CD4-positive, CD25-positive, alpha-beta regulatory T cell (primary cell): ENCODE measurements around the gene ABCA2. TPM values are rescaled to one million over a fixed set of nuclear protein-coding genes. Genes with fewer than 3 reads are reported as not detected.

Experiments used
- ATAC-seq, 2 donors: fragments of 150-1000 bp; cut with Tn5 transposase; one replicate each; pipeline ENCODE4 v1.10.0; 2021; ENCODE audit warnings: low read depth in 2 of 2, moderate number of reproducible peaks in 2 of 2, moderate library complexity in 1 of 2
- DNase-seq, 3 donors: peaks; one replicate each; pipeline versions ENCODE4 v3.0.0 to v3.0.0-alpha.2; 2012 to 2022; ENCODE audit warnings: mixed read lengths in 1 of 3
- H3K27ac ChIP-seq: one replicate; pipeline ENCODE4 v1.7.0; 2013; ENCODE audit warnings: mild to moderate bottlenecking, low read length; ENCODE audit not compliant: insufficient read depth, poor library complexity, severe bottlenecking
- H3K27me3 ChIP-seq: one replicate; pipeline ENCODE4 v1.7.0; 2013; ENCODE audit warnings: low read length; ENCODE audit not compliant: control insufficient read depth, insufficient read depth
- H3K36me3 ChIP-seq: one replicate; pipeline ENCODE4 v1.7.0; 2013; ENCODE audit warnings: mild to moderate bottlenecking, low read length, moderate library complexity; ENCODE audit not compliant: control insufficient read depth, insufficient read depth
- H3K4me1 ChIP-seq: 2 replicates; pipeline ENCODE4 v1.7.0; 2013; ENCODE audit warnings: mild to moderate bottlenecking, low read length; ENCODE audit not compliant: insufficient read depth, control insufficient read depth, poor library complexity, severe bottlenecking
- H3K4me3 ChIP-seq: one replicate; pipeline ENCODE4 v1.7.0; 2013; ENCODE audit warnings: low read depth, mild to moderate bottlenecking, low read length, moderate library complexity
- H3K9me3 ChIP-seq, 2 experiments: 1 replicate in 1 of 2; 2 replicates in 1 of 2; pipeline ENCODE4 v1.7.0; 2013; ENCODE audit warnings: low read length in 2 of 2, mild to moderate bottlenecking in 1 of 2, moderate library complexity in 1 of 2; ENCODE audit not compliant: control insufficient read depth in 2 of 2
- H3K27ac Mint-ChIP-seq, 3 donors: one replicate each; pipeline ENCODE4 v1.8.0; 2020 to 2022; ENCODE audit warnings: mild to moderate bottlenecking in 3 of 3, mixed read lengths in 3 of 3, moderate library complexity in 2 of 3
- H3K27me3 Mint-ChIP-seq: one replicate; pipeline ENCODE4 v1.8.0; 2022; ENCODE audit warnings: mild to moderate bottlenecking, mixed read lengths
- H3K36me3 Mint-ChIP-seq: one replicate; pipeline ENCODE4 v1.8.0; 2020; ENCODE audit warnings: mixed read lengths
- H3K4me1 Mint-ChIP-seq, 4 donors: one replicate each; pipeline ENCODE4 v1.8.0; 2020 to 2022; ENCODE audit warnings: mixed read lengths in 4 of 4, mild to moderate bottlenecking in 1 of 4
- H3K4me3 Mint-ChIP-seq, 4 donors: one replicate each; pipeline ENCODE4 v1.8.0; 2020 to 2022; ENCODE audit warnings: mild to moderate bottlenecking in 4 of 4, mixed read lengths in 4 of 4, moderate library complexity in 3 of 4
- H3K9me3 Mint-ChIP-seq, 7 donors: one replicate each; pipeline ENCODE4 v1.8.0; 2020 to 2022; ENCODE audit warnings: mixed read lengths in 7 of 7, mild to moderate bottlenecking in 3 of 7, moderate library complexity in 2 of 7
- polyA plus RNA-seq, 4 donors: library from polyadenylated mRNA; unstranded; fragments of 300-500 nt; fragmentation: Illumina TruSeq; gene quantifications; one replicate each; pipeline ENCODE4 v1.2.3, GENCODE V29; 2021
- total RNA-seq: library from RNA; stranded (reverse); gene quantifications from one replicate; pipeline ENCODE4 v1.2.3, GENCODE V29; 2022

ABCA2 gene
- total and polyA plus RNA-seq, 5 donors from 2014 or later = 3.8 to 135 (median 4.5) TPM

DNA sequence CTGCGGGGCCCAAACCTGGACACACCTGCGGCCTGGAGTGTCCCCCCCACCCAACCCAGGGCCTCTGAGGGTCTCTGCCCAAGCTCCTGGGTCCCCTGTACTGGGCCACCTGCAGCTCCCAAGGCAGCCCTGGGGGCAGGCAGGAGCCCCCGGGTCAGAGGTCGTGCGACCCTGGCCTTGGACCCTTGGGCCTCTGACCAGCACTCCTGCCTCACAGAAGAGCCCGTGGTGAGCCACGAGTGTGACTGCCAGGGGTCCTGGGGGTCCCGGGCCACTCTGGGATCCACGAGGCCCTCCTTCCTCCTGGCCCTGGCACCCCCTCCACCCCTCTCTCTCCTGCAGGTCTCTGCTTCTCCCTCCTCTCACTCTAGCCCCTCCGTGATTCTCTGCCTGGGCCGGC is 55.7 kb downstream of the ABCA2 start:
- peaks cover 21% of the 10 kb centered on the region for H3K4me1 ChIP-seq
- Mint-ChIP-seq H3K36me3 (no peaks in the 10 kb centered on the region), H3K27ac (no peak overlapping the region), H3K4me1 (peaks cover 0 to 23% (median 5%) of the 10 kb centered on the region in 4 donors), H3K27me3 (peaks cover 5% of the 10 kb centered on the region), H3K9me3 (no peaks in the 10 kb centered on the region), H3K4me3 (no peak overlapping the region)
- H3K36me3 ChIP-seq = no peaks in the 10 kb centered on the region
- no peak overlapping the region for H3K27ac ChIP-seq
- no peak overlapping the region for H3K4me3 ChIP-seq
- no peaks in the 10 kb centered on the region for H3K9me3 ChIP-seq
- no peak for DNase-seq
- no peaks in the 10 kb centered on the region for H3K27me3 ChIP-seq
- ATAC-seq = no peak

DNA sequence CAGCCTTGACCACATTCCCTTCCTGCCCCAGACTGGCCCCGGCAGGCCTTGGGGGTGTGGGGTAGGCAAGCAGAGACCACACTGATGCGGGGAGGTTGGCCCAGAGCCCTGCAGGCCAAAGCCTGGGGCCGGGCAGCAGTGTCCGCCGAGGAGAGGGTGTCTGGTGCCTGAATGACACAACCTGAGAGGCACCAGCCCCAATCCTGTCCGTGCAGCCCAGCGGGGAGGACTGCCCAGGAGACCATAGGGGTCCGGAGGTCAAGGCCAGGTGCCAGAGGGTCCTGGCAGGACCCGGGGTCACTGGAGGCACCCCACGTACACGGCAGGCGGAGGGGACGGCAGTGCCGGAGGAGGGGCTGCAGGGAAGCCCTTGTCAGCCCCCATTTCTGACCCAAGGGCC is 56.3 kb downstream of the ABCA2 start:
- H3K27me3 Mint-ChIP-seq = peaks cover 5% of the 10 kb centered on the region
- no peak for ATAC-seq

DNA sequence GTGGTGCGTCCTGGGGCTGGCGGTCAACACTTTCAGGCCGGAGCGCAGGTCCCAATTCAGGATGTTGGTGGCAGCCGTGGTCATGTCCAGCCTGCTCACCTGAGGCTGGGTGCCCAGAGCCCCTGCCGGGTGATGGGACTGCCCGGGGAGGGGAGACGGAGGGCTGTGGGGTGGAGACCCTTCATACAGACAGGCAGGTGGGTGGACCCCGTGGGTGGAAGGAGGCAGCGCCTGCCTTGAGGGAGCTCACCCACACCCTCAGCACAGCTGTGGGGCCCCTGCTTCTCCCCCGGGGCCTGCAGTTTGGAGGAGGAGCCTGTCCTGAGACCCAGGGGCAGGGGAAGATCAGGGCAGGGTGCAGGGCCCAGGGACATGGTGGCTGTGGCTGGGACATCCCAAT is 57.7 kb downstream of the ABCA2 start:
- H3K9me3 ChIP-seq = no peaks in the 10 kb centered on the region
- no peak overlapping the region for H3K27ac Mint-ChIP-seq
- DNase-seq (no peak), ATAC-seq (no peak)
- H3K27me3 ChIP-seq = no peaks in the 10 kb centered on the region
- peaks cover 24% of the 10 kb centered on the region for H3K4me1 ChIP-seq
- no peak overlapping the region for H3K4me3 ChIP-seq
- no peak overlapping the region for H3K4me3 Mint-ChIP-seq
- H3K27me3 Mint-ChIP-seq = peaks cover 3% of the 10 kb centered on the region
- no peak overlapping the region for H3K27ac ChIP-seq
- peaks cover 0 to 26% (median 13%) of the 10 kb centered on the region in 4 donors for H3K4me1 Mint-ChIP-seq
- no peaks in the 10 kb centered on the region for H3K9me3 Mint-ChIP-seq
- no peaks in the 10 kb centered on the region for H3K36me3 ChIP-seq
- no peaks in the 10 kb centered on the region for H3K36me3 Mint-ChIP-seq

More for the DNA sequence above, 56.3 kb downstream of the ABCA2 start:
- no peaks in the 10 kb centered on the region for H3K9me3 Mint-ChIP-seq
- H3K4me3 Mint-ChIP-seq = no peak overlapping the region
- no peak overlapping the region for H3K27ac ChIP-seq
- peaks cover 0 to 25% (median 5%) of the 10 kb centered on the region in 4 donors for H3K4me1 Mint-ChIP-seq
- no peaks in the 10 kb centered on the region for H3K27me3 ChIP-seq
- H3K27ac Mint-ChIP-seq = no peak overlapping the region
- H3K9me3 ChIP-seq = no peaks in the 10 kb centered on the region
- no peaks in the 10 kb centered on the region for H3K36me3 Mint-ChIP-seq
- no peak for DNase-seq
- H3K4me3 ChIP-seq = no peak overlapping the region
- H3K36me3 ChIP-seq = no peaks in the 10 kb centered on the region
- peaks cover 21% of the 10 kb centered on the region for H3K4me1 ChIP-seq

DNA sequence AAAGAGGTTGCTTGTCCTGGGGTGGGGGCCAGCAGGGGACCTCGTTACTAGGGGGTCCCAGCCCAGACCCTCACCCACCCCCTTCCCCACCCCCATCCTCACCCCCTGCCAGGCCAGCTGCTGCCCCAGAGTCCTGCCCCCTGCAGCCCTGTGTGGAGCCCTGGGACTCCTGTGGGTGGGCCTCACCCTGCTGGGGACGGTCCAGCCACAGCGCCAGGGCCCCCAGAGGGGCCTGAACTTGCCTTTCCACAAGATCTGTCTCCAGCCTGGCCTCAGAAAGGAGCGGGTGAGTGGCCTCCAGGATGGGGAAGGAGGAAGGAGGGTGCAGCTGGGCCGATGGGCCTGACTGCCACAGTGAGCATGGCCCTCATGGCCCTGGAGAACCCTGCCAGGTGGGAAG is 58.3 kb downstream of the ABCA2 start:
- no peaks in the 10 kb centered on the region for H3K27me3 ChIP-seq
- no peaks in the 10 kb centered on the region for H3K36me3 ChIP-seq
- H3K27ac ChIP-seq = no peak overlapping the region
- DNase-seq (no peak), ATAC-seq (no peak)
- H3K4me1 Mint-ChIP-seq = peaks cover 0 to 24% (median 10%) of the 10 kb centered on the region in 4 donors
- H3K4me3 ChIP-seq = no peak overlapping the region
- H3K4me1 ChIP-seq = peaks cover 24% of the 10 kb centered on the region
- H3K27ac Mint-ChIP-seq = no peak overlapping the region
- H3K4me3 Mint-ChIP-seq = no peak overlapping the region
- H3K36me3 Mint-ChIP-seq = no peaks in the 10 kb centered on the region
- H3K9me3 ChIP-seq = no peaks in the 10 kb centered on the region
- H3K9me3 Mint-ChIP-seq = no peaks in the 10 kb centered on the region
- H3K27me3 Mint-ChIP-seq = no peaks in the 10 kb centered on the region

DNA sequence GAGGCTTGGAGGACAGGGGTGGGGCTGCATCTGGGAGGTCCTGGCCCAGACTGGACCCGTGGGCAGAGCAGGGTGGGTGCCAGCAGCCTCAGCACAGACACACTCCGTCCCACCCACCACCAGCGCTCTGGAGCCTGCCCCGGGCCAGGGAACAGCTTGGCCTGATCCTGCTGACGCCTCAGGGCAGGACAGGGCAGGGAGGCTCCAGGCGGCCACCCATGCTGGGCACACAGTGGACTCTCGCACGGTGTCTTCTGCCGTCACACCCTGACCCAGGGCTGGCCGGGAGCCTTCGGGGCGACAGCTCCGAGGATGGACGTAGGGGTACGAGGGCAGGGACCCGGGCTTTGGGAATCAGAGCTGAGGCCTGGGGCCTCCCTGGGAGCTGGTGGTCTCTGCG is 58.9 kb downstream of the ABCA2 start:
- H3K36me3 Mint-ChIP-seq = no peaks in the 10 kb centered on the region
- H3K27me3 Mint-ChIP-seq = no peaks in the 10 kb centered on the region
- peaks cover 24% of the 10 kb centered on the region for H3K4me1 ChIP-seq
- H3K27ac Mint-ChIP-seq = no peak overlapping the region
- no peaks in the 10 kb centered on the region for H3K9me3 Mint-ChIP-seq
- peaks cover 0 to 26% (median 8%) of the 10 kb centered on the region in 4 donors for H3K4me1 Mint-ChIP-seq
- H3K27ac ChIP-seq = no peak overlapping the region
- H3K4me3 Mint-ChIP-seq = no peak overlapping the region
- ATAC-seq = no peak
- DNase-seq = no peak
- no peaks in the 10 kb centered on the region for H3K9me3 ChIP-seq
- H3K27me3 ChIP-seq = no peaks in the 10 kb centered on the region
- H3K4me3 ChIP-seq = no peak overlapping the region
- no peaks in the 10 kb centered on the region for H3K36me3 ChIP-seq

DNA sequence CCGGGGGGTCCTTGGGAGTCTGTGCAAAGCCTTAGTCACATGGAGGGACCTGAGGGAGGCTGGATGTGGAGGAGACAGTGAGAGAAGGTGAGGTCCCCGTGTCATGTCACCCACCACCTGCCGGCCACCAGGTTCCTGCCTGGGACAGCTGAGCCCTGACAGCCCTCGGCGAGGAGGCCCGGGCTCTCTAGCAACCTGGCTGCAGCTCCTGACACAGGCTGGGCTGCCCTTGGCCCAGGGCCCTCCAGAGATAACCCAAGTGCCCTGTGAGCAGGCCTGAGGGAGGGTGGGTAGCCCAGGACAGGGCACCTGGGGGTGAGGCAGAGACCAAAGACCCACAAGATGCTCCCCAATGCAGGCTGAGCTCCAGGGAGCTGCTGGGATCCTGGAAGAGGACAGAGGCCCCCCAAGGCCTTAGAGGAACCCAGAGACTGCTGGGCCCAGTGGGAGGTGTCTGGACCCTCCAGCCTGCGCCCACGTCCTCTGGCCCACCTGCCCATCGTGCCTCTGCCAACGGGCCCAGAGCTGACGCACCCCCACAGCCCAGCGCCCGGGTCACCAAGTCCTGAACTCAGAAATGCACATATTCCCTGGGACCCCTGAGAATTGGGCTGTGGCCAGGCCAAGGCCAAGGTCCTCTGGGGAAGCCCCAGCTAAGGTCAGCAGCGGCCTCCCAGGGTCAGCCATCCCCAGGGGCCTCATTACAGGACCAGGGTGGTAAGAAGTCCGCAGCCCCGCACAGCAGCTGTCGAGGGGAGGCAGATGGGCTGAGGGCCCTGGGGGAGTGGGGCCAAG is 59.5 kb downstream of the ABCA2 start:
- Mint-ChIP-seq H3K27ac (no peak overlapping the region), H3K4me1 (peaks cover 0 to 24% (median 8%) of the 10 kb centered on the region in 4 donors), H3K27me3 (no peaks in the 10 kb centered on the region), H3K4me3 (no peak overlapping the region), H3K9me3 (no peaks in the 10 kb centered on the region), H3K36me3 (no peaks in the 10 kb centered on the region)
- no peak for ATAC-seq
- Histone ChIP-seq H3K27ac (no peak overlapping the region), H3K4me1 (peaks cover 24% of the 10 kb centered on the region), H3K4me3 (no peak overlapping the region), H3K27me3 (no peaks in the 10 kb centered on the region), H3K36me3 (no peaks in the 10 kb centered on the region), H3K9me3 (no peaks in the 10 kb centered on the region)
- DNase-seq = no peak

DNA sequence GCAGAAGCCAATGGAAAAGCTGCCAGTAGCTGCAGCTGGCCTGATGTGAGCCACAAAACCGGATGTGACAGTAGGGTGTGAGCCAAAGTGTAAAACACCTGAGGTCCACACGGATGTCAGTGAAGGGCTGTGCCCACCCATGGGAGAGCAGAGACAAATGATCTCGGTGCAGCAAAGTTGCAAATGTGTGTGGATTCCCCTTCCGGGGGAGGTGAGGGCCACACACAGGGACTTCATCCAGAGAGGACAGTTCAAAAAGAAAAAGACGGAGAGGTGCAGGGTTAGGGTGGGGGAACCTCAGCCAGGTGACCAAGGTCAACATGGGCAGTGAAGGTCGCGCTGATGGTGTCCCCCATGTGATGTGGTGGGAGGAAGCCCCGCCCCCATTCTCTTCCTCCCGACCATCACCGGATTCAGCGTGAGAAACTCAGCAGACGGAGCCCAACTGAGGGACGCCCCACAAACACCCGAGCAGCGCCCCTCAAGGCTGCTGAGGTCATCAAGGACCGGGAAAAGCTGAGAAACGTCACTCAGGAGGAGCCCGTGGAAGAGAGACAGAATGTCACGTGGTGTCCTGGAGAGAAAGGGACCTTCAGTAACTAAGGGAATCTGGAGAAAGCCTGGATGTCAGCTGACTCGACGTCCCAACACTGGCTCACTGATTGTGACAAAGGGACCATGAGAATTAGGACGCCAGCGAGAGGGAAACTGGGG is 62.1 kb downstream of the ABCA2 start:
- Mint-ChIP-seq H3K27me3 (no peaks in the 10 kb centered on the region), H3K9me3 (no peaks in the 10 kb centered on the region), H3K36me3 (no peaks in the 10 kb centered on the region), H3K27ac (peak overlapping the region; percentile 39 to 82 (median 80)), H3K4me3 (peak overlapping the region; percentile 70 to 88 (median 82)), H3K4me1 (peaks cover 0 to 24% (median 13%) of the 10 kb centered on the region in 4 donors)
- H3K4me1 ChIP-seq = peaks cover 40% of the 10 kb centered on the region
- H3K27me3 ChIP-seq = no peaks in the 10 kb centered on the region
- no peaks in the 10 kb centered on the region for H3K36me3 ChIP-seq
- DNase-seq (peak in 2 of 3 donors; percentile 34 to 65), ATAC-seq (peak; percentile 23 to 54)
- H3K4me3 ChIP-seq = no peak overlapping the region
- peak overlapping the region; percentile 19 for H3K27ac ChIP-seq
- H3K9me3 ChIP-seq = no peaks in the 10 kb centered on the region
